GM21576 (cell line): ENCODE results near the gene OSGEP.

Source experiments
- ATAC-seq: cut with Tn5 transposase; IDR thresholded peaks from one replicate; pipeline ENCODE4 v1.9.1; 2021; ENCODE audit warnings: mild to moderate bottlenecking, moderate library complexity; ENCODE audit not compliant: unreplicated experiment

Gene OSGEP

DNA sequence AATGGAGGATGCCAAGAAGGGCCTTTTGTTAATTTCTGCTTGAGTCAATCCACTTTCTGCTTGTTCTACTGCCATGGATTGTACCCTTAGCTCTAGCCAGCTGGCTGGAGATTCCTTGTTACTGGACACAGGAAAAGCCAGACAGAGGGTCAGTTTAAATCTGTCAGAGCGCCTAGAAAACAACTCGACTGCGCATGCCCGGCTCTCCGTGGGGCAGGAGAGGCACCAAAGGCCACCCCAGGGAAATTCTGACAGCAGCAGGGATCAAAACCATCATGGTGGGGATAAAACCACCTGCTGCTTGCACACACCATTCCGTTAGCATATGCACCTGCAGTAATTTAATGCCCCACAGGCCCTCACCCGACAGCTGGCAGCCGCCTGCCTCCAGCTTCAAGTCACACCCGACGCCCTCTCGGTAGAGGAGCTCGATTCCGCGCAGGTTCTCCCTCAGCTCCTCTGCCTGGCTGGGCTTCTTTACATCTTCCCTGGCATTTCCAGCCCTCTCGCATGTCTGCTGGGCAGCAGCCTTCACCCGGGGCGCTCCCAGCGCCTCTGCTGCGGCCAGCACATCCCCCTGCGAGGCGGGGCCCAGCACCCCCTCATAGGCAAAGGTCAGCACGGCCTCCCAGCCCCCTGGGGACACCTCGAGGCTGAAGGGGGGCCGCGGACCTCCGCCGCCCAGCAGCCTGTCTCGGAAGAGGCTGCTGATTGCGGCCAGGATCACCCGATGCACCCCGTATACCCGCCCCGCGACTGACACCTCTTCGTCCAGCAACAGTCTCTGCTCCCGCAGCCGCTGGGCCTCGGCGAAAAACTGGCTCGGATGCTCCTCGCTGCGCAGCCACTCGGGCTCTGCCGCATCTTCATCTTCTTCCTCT is 19.7 kb downstream of the OSGEP start:
- ATAC-seq, result no peak

DNA sequence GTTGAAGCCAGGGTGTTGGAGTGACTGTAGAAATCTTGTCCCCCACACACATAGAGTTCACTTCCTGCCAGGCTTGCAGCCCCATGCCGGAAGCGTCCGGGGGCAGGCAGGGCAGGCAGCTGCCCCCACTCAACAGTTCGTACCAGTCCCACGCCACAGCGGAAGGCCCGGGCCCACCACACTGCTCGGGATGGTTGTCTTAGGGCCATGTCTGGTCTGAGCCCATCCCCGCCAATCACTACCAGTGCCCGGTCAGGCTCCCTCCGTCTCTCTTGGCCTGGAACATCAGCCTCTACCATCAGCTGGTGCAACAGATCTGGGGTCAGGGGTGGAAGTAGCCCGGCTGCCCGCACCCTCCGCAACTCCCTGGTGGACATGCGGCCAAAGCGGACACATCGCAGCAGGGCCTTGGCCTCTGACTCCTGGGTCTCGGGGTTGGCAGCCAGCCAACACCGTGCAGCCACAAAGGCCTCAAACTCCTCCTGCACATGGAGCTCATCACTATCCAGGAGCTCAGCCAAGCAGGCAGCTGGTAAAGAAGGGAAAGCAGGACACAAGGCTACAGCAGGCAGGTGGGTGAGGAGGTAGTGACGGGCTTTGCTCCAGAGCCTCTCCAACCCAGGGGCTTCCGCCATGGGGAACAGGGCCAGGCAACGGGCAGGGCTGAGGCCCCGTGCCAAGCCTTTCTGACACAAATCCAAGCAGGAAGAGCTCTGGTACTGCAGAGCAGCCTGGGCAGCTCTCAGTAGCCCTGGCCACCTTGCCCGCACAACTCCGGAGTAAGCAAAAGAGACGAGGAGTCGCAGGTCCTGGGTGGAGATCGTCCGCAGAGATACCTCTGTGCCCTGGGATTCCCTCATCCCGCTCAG is 24.6 kb downstream of the OSGEP start:
- no peak for ATAC-seq

DNA sequence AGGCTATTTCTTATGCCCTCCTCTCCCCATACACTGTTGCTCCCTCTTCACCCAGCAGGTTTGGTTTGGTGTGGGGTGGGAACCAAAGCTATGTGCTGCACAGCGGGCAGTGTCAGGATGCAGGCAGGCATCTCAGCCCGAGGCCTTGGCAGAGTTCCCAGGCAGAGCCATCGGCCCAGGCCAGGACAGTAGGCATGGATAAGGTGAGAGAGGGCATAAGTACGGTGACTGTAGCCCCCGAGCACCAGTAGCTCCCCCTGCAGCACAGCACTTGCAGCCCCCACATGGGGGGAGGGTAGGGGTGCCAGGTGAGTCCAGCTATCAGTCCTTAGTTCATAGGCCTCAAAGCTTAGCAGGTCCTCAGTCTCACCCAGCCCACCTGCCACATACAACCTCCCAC is 25.8 kb downstream of the OSGEP start:
- no peak for ATAC-seq

DNA sequence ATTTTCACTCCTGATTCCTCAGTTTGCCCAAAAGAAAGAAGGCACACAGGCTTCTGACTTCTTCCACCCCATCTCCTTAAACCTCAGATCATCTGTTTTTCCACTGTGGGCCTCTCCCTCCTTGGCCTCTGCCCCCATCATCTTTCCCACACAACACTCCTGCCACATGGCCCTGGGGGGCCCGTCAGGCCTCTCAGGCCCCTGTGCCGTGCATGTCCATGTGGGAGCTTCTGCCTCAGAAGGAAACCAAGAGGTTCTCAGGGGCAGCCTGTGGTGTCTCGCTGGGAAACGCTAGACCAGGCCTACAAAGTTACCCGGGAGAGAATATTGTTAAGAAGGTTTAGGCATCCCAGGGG is 26.6 kb downstream of the OSGEP start:
- peak; percentile 24 for ATAC-seq

DNA sequence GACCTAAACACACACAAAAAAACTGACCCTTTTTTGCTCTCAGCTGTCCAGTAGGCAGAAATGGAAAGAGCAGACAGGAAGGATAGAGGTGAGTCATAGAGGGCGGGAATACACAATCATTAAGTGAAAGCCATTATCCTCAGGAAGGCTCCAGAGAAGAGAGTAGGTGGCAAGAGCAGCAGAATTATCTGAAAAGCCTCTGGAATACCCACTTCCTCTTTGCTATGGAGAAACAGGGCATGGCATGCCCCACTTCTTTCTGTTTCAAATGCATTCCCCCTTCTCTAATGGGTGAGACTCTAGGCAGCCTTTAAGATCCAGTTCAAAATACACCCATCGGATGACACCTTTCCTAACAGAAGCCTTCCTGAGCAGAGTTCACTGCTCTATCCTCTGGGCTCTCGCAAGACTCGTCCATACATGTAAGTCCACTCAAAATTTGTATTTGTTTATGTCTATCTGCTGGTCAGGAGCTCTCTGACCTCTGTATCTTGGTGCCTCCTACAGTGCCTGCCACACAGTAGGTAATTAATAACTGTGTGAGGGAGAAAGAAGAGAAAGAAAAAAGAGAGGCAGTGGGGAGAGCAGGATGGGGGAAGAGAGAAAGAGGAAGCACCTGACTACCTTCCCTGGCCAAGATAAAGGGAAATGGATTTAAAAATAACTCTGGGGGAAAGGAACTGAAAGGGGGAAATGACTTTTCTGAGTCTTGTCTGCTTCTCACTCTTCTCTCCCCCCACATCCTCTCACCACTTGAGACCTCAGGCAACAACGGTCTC is 27.2 kb downstream of the OSGEP start:
- ATAC-seq, result peak; percentile 69

DNA sequence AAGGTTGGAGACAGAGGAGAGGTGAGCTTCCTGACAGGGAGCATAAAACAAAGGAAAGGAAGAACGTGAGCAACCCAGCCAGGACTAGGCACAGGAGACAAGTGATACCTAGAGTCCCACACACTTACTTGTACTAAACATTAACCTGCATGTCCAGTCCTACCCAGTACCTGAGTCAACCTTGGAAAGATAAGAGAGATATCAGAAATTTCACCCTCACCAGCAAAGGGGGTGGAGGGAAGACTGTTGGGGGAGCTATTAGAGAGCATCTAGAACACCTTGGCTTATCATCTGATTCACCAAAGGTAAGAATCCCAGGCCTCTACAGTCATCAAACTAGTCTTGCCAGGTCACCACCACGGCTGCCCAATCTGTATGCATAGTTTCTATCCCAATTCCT is 29.8 kb downstream of the OSGEP start:
- ATAC-seq, result no peak

DNA sequence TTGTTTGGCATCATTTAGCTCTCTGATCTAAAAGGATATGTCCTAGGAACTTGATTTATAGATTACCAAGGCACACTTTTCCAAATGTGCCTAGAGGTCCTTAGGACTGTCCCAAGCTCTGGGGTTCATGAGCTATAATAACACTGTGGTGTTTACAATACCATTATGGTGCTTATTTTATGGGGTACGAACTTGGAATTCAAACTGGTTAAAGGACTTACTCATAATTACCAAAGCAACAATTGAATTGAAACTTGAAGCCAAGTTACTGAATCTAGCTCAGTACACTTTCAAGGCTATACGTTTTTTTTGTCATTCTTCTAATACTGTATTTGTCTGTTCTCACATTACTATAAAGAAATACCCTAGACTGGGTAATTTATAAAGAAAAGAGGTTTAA is 31.7 kb downstream of the OSGEP start:
- no peak for ATAC-seq

DNA sequence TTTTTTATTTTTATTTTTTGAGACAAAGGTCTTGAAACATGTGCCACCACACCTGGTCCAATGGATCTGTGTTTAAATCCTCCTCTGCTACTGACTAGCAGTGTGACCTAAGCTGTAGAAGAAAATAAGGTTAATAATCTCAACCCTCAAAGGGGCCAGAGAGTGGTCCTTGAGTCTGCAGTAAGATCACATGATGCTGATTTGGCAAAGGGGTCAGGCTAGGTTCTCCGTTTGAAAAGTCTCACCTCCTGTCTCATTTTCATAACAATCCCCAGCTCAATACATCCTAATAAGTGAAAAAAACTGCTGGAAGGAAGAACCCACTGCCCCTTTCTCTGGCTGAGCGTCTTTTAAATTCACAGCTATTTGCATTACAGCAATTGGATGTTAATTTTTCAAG is 33.3 kb downstream of the OSGEP start:
- ATAC-seq, result no peak

DNA sequence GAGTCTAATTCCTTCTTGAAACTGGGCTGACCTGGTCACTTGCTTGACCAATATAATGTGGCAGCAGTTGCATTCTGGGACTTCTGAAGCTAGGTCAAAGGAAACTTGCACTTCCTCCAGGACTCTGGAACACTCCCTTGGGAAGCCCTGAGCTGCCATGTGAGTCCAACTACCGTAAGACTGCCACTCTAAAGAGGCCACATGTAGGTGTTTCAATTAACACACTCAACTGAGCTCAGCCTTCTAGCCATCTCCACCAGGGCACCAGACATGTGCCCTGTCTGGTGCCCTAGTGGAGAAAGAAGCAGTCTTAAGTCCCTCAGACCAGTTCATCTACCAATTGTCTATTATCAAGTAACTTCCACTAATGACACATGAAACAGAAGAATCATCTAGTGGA is 35.2 kb downstream of the OSGEP start:
- ATAC-seq, result no peak

DNA sequence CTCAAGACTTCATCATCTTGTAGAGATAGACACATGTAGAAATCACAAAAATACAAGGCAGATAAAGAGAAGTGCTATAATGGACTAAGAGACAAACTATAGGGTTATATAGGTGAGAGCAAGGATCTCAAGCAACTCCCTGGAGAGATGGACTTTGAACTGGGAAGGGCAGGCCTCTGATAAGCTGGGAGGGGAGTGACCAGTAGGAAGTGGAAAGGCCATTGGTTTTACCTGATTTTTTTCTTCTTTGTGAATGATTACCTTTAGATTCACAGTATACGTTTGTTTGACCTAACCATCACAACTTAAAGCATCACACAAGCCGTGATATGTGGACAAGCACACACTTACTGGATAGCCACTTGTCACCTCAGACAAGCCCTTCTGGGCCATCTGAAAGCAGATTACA is 36.1 kb downstream of the OSGEP start:
- ATAC-seq, result no peak

DNA sequence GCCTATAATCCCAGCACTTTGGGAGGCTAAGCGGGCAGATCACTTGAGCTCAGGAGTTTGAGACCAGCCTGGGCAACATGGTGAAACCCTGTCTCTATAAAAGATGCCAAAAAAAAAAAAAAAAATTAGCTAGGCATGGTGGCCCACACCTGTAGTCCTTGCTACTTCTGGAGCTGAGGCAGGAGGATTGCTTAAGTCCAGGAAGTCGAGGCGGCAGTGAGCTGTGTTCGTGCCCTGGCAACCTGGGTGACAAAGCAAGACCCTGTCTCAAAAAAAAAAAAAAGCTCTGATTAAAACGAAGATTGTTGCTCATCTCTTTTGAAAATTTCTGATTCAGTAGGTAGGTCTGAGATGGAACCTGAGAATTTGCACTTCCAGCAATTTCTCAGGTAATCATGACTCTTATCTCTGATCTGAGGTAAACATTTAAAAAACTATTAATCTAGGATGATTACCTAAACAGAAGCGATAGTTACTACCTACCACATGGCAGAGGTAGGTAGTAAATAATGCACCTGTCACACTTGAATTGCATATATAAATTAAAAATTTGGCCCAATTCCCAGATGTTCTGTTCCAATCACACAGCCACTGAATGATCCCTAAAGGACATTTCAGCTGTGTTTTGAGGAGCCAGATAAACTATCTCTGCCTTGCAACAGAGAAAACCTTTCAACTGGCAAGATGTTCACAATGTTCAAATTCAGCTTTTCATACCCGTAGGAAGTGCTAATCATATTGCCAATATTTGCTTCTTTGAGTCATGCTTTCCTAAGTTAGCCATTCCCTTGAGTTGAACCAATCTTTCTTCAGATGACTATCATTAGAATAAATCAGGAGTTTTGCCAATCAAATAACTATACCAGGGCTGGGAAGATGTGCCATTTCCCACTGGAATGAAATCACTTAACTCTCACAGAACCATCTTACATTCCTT is 37.1 kb downstream of the OSGEP start:
- ATAC-seq, result no peak

DNA sequence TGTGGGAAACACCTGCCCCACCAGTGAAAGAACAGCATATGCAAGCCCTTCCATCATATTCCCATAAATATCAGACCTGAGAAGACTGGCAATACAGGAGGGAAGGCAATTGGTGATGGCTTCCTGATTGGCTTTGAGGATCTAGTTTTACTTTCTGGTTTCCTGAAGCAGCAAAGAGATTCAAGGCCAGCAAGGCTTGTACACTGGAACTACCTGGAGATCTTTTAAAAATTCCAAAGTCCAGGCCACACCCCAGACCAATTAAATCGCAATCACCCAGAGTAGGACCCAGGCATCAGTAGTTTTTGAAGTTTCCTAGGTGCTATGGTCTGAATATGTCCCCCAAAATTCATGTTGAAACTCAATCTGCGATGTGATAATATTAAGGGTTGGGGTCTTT is 38.4 kb downstream of the OSGEP start:
- ATAC-seq, result no peak

DNA sequence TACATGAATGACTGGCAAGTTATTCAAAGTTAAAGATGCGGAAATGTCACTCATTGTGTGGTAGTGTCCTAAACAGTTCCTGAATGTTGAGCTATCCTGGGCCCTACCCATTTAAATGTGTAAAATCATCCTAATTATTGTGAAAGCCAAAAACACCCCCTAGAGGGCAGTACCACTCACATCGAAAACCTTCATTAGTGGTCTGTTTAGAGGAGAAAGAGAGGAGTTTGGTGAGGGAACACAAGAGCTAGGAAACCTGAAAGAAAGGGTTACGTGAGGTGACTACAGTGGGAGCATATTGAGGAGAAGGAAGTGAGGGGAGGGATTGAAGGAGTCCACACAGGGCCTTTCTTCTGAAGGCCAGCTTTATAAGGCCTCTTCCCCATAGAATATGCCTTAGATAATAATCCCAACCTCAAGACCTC is 38.8 kb downstream of the OSGEP start:
- peak; percentile 47 for ATAC-seq

DNA sequence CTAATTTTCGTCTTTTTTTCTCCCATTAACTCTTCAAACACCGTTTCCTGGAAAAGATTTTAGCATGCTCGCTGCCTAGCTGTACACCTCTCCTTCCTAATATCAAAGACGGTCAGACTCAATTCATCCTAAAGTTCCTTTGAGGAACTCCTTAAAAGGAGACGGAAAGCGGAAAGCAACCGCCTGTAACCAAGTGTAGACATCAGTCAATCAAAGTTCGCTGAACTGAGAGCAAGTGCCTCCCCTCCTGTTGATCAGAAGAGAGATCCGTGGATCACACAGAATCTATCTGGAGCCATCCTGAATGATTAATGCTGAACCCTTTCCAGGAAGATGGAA is 40.9 kb downstream of the OSGEP start:
- ATAC-seq, result no peak

DNA sequence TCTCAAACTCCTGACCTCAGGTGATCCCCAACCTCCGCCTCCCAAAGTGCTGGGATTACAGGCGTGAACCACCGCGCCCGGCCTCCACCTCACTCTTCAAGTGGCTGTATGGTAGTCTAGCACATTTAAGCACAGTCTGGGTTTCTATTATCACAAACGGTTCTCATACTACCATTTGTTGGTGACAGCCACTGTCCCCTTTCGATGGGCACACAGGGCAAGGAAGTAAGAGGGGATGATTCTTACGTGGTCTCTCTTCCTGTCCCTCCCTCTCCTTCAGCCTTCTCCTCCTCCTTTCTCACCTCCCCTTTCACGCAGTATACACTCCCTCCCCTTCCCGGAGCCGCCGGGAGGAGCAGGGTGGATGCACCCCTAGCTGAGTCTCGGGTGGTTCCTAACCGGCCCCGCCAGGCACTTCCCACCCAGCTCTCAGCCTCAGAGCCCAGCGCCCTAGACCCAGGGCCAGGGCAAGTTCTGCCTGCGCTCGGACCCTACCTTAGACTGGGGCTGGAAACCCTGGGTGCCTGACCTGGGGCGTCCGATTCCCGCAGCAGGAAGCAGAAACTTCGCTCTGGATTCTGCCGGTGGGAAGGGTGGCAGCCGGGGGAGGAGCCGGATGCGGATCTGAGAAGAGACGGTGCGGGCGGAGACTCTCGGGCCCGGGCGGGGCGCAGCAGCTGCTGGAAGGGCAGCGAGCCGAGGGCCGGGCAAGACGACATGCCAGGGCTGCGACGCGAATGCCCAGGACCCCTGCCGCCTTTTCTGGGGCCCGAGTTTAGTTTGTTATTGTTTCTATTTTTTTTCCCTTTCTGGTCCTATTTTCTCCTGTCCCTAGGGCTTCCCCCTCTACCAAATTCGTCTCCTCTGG is 41.5 kb downstream of the OSGEP start, which contains the start of gene TEP1:
Gene TEP1 (minus strand): TSS at position 626 of the 868 bp plus-strand sequence. CDS start 5,062 bp downstream, outside the sequence.
- ATAC-seq, result peak; percentile 65

DNA sequence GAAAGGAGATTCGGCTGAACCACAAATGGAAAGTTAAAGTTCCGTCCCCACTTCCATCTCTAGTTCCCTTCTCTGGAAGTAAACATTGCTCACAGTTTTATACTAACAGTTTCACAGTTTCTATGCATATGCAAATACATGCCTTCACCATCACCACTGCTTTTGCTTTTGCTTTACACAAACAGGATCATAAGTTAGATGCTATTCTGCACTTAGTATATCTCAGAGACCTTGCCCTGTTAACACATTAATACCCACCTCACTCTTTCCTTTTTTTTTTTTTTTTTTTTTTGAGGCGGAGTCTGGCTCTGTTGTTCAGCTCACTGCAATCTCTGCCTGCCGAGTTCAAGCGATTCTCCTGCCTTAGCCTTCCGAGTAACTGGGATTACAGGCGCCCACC is 42.2 kb downstream of the OSGEP start:
- ATAC-seq, result peak; percentile 49

DNA sequence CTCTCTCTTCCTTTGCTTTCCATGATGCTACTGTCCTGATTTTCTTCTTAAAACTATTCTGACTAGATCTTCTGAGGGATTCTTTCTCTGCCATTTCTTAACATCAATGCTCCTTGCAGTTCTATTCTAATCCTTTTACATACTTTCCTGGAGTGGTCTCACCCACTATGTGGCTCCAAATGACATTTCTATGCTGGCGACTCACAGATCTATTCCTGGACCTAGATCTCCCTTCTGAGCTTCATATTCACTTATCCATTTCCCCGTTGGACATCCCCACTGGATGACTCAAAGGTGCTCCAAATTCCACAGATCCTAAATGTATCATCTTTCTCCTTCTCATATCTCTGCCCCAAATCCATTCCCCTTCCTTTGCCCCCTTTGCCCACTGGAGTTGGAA is 45.4 kb downstream of the OSGEP start:
- no peak for ATAC-seq

DNA sequence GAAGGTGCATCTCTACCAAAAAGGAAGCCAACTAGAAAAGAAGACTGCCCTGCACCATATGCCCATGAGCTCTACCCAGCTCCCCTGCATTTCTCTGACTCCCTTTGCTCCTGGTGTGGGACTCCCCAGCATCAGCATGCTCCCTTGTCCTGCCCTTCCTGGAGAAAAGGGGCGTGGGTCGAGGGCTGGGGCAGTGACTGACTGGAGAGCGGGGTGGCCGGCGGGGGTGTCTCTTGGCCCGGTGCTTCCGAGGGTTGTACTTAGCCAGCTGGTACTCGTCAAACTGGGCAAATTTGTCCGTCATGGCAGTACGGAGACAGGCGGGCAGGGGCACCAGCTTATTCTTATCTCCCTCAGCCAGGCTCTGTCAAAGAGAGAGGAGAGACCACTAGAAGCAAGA is 51.1 kb downstream of the OSGEP start:
- no peak for ATAC-seq

DNA sequence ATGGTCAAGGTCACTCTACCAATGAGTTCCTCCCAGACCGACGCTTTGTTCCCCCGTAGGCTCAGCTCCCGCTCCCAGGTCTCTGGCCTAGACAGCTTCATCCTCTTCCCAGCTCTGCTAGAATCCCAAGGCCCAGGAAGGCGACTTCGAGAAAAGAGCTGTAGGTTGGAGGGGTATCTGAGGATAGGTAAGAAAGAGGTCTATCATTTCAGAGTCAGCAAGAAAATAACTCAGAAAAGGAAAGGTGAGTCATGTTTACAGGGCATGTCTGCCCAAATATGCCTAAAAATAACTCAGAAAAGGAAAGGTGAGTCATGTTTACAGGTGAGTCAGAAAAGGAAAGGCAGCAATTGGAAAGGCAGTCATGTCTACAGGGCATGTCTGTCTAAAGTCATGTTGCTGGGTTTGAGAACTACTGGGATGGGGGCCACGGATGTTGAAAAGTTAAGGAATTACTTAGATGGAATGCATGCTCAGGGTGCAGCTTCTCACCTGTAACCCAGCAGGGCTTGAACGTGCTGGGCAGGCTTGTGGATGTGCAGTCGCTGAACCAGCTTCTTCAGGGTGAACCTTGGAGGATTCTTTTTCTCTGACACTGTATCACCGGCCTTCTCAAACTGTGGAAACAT is 53.5 kb downstream of the OSGEP start:
- no peak for ATAC-seq
